ENCODE data around the gene FN3K.

DNA sequence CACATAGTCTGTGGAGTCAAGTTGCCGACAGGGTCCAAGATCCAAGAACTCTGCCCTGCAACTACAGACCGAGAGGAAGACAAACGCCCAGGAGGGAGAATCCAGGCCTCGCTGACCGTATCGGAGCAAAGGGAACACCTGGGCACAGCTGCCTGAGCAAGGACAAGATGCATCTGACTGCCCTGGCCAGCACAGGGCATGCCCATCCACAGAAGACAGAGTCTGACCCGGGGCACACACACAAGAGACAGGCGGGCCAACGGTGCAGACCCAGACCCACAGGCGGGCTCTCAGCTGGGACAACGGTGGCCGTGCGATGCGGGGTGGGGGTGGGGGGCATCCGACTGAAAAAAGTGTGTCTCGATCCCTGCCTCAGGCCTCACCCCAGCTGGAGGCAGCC lies 43.1 kb upstream of the FN3K start:
- TF ChIP-seq, protein P1, sequence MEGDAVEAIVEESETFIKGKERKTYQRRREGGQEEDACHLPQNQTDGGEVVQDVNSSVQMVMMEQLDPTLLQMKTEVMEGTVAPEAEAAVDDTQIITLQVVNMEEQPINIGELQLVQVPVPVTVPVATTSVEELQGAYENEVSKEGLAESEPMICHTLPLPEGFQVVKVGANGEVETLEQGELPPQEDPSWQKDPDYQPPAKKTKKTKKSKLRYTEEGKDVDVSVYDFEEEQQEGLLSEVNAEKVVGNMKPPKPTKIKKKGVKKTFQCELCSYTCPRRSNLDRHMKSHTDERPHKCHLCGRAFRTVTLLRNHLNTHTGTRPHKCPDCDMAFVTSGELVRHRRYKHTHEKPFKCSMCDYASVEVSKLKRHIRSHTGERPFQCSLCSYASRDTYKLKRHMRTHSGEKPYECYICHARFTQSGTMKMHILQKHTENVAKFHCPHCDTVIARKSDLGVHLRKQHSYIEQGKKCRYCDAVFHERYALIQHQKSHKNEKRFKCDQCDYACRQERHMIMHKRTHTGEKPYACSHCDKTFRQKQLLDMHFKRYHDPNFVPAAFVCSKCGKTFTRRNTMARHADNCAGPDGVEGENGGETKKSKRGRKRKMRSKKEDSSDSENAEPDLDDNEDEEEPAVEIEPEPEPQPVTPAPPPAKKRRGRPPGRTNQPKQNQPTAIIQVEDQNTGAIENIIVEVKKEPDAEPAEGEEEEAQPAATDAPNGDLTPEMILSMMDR (IDR thresholded peaks at IDR 0.05) = no peak
- no peak for TF ChIP-seq POLR2AphosphoS5 (IDR thresholded peaks at IDR 0.05)

Measured in esophagus muscularis mucosa (tissue), 3 donors.